ENCODE data around the gene CNTNAP5. TPM values are rescaled to one million over a fixed set of nuclear protein-coding genes. Genes with fewer than 3 reads are reported as not detected.

The CNTNAP5 gene
- total and polyA plus RNA-seq, 12 donors = 0.08 to 4.9 (median 0.96) TPM; not detected in 5

DNA sequence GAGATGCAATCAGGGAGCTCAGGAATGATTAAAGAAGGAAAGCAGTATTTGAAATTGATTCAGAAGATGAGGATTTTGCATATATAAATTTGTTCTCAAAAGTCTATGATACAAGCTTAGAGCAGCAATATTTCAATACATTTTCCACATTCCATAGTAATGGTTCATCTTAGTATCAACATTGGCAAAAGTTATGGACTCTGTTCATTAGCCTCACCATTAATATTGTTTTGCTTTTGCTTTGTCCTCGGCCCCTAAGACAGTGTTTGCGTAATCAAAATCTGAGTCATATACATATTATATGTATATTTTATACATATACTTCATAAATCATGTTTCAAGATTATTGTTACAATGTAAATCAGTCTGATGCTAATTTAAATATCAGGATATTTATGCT is 176.6 kb downstream of the CNTNAP5 start:
- Histone ChIP-seq H3K27me3 (no peaks in the 10 kb centered on the region), H3K9me3 (replicated peaks in 1 of 3) (no peaks in the 10 kb centered on the region), H3K4me1 (replicated peaks in 1 of 2) (no peaks in the 10 kb centered on the region), H3K27ac (no peak overlapping the region), H3K4me3 (no peak overlapping the region), H3K36me3 (replicated peaks in 1 of 2) (no peaks in the 10 kb centered on the region)
- intact Hi-C loops (cut with DNase I) = no loop called here
- 72 to 86% (median 82%) methylated on average over 2 of the region's 2 CpGs for WGBS, 4 donors
- TF ChIP-seq POLR2A (IDR thresholded peaks at IDR 0.05) = no peak
- TF ChIP-seq, protein P1, sequence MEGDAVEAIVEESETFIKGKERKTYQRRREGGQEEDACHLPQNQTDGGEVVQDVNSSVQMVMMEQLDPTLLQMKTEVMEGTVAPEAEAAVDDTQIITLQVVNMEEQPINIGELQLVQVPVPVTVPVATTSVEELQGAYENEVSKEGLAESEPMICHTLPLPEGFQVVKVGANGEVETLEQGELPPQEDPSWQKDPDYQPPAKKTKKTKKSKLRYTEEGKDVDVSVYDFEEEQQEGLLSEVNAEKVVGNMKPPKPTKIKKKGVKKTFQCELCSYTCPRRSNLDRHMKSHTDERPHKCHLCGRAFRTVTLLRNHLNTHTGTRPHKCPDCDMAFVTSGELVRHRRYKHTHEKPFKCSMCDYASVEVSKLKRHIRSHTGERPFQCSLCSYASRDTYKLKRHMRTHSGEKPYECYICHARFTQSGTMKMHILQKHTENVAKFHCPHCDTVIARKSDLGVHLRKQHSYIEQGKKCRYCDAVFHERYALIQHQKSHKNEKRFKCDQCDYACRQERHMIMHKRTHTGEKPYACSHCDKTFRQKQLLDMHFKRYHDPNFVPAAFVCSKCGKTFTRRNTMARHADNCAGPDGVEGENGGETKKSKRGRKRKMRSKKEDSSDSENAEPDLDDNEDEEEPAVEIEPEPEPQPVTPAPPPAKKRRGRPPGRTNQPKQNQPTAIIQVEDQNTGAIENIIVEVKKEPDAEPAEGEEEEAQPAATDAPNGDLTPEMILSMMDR (IDR thresholded peaks at IDR 0.05) = no peak
- no peak for DNase-seq

DNA sequence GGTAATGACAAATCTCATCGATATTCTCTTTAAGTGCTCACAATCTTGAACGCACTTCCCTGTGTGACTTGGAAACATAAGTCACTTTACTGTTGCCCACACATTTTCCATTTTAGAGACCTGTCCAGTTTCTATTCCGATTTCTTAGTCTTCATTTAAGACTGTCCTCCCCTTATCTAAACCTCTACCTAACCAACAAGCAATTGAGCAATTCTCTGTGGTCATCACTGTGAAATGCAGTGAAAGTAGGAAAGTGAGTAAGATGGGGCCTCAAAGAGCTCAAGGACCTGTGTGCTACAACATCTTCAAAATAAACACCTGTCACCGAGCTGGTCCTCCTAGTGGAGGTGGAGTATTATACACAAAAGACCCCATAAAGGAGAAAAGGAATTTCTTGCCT is 184.4 kb downstream of the CNTNAP5 start:
- Histone ChIP-seq H3K36me3 (replicated peaks in 1 of 2) (no peaks in the 10 kb centered on the region), H3K4me3 (no peak overlapping the region), H3K9me3 (replicated peaks in 1 of 3) (no peaks in the 10 kb centered on the region), H3K27me3 (no peaks in the 10 kb centered on the region), H3K27ac (no peak overlapping the region), H3K4me1 (replicated peaks in 1 of 2) (no peaks in the 10 kb centered on the region)
- TF ChIP-seq POLR2A (IDR thresholded peaks at IDR 0.05) = no peak
- TF ChIP-seq, protein P1 (IDR thresholded peaks at IDR 0.05) = no peak
- intact Hi-C loops (cut with DNase I) = no loop called here
- WGBS, 4 donors = 70 to 80% (median 76%) methylated on average over 4 of the region's 4 CpGs
- DNase-seq = no peak

DNA sequence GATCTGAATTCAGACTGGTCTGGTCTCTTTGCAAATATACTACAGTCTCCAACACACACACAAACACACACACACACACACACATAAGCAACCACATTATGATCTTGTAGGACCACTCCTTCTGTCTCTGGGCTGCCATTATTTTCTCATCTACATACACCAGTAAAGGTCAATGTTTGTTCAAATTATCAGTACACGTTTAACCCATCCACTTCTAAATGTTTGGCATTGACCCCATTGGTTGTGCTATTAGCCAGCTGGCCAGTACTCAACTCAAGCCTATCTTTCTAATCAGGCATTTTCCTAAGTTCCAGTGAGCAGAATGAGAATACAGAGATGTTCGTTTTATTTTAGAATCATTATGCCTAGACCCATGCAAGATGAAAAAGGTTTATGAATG is 186.4 kb downstream of the CNTNAP5 start:
- H3K4me3 ChIP-seq = no peak overlapping the region
- 50 to 65% (median 52%) methylated on average over 2 of the region's 2 CpGs for WGBS, 4 donors
- H3K36me3 ChIP-seq (replicated peaks in 1 of 2) = no peaks in the 10 kb centered on the region
- intact Hi-C loops (cut with DNase I) = no loop called here
- no peaks in the 10 kb centered on the region for H3K27me3 ChIP-seq
- no peaks in the 10 kb centered on the region for H3K4me1 ChIP-seq (replicated peaks in 1 of 2)
- TF ChIP-seq, protein P1 (IDR thresholded peaks at IDR 0.05) = no peak
- TF ChIP-seq POLR2A (IDR thresholded peaks at IDR 0.05) = no peak
- DNase-seq = no peak
- H3K27ac ChIP-seq = no peak overlapping the region
- H3K9me3 ChIP-seq (replicated peaks in 1 of 3) = no peaks in the 10 kb centered on the region

DNA sequence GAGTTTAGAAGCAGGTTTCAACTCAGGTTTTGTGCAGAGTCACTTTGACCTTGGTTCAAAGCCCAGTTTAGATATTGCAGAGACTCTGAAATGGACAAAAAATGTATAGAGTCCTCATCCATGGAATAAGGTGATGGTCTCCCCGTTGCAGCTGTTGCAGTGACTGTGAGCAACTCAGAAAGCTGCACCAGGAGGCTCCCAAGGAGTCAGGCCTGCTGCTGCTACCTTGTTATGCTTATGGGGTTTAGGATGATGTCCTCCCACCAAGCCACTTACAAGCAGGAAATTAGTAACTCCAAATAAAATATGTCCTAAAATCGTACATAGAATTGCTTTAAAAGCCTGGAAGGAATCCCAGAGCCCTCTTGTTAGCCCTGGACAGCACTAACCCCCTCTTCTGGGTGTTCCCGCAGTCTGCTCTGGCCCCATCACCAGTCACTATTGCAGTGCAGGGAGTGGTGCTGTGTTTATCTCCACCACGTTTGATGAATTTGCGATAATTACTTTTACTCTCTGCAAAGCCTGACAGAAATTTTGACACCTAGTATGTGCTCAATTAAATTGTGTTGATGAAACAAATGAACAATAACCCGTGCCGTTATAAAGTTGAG is 189.0 kb downstream of the CNTNAP5 start:
- H3K4me3 ChIP-seq = no peak overlapping the region
- H3K4me1 ChIP-seq (replicated peaks in 1 of 2) = no peaks in the 10 kb centered on the region
- no peaks in the 10 kb centered on the region for H3K36me3 ChIP-seq (replicated peaks in 1 of 2)
- no peak overlapping the region for H3K27ac ChIP-seq
- 61 to 69% (median 65%) methylated on average over 7 of the region's 7 CpGs for WGBS, 4 donors
- H3K9me3 ChIP-seq (replicated peaks in 1 of 3) = no peaks in the 10 kb centered on the region
- no peaks in the 10 kb centered on the region for H3K27me3 ChIP-seq
- TF ChIP-seq, protein P1 (IDR thresholded peaks at IDR 0.05) = no peak
- no peak for TF ChIP-seq POLR2A (IDR thresholded peaks at IDR 0.05)
- intact Hi-C loops (cut with DNase I) = no loop called here
- DNase-seq = no peak
